Body of pancreas (tissue), 4 donors: ENCODE measurements around the gene HSPG2.

Experiments used
- CTCF ChIP-seq, 7 experiments: fragments of 450-650 bp in 4 of 7; fragments of 200-600 bp in 3 of 7; sonication (generic) in 3 of 7; IDR thresholded peaks; one replicate each; pipeline ENCODE4 v1.5.1; 2016 to 2019; ENCODE audit warnings: antibody characterized with exemption in 7 of 7
- POLR2A ChIP-seq, 3 donors: fragments of 450-650 bp; IDR thresholded peaks; one replicate each; pipeline ENCODE4 v1.6.1; 2016; ENCODE audit warnings: antibody characterized with exemption in 3 of 3, mild to moderate bottlenecking in 2 of 3

GRCh38 chr1:21831454-21831970 is 105.6 kb downstream of the HSPG2 start:
- TF ChIP-seq CTCF (IDR thresholded peaks at IDR 0.05) (no peak), POLR2A (IDR thresholded peaks at IDR 0.05) (no peak)
